HG03558 (cell line): Measurements from ENCODE around the gene DZIP1L.
"Not testable (repeated sequence)": the region's sequence is repeated elsewhere in the genome, so short reads cannot be mapped to it uniquely, and the experiment has no call there.

Experiments used
- ATAC-seq: cut with Tn5 transposase; IDR thresholded peaks from one replicate; pipeline ENCODE4 v1.9.1; 2021; ENCODE audit warnings: moderate number of reproducible peaks; ENCODE audit not compliant: unreplicated experiment; ENCODE audit errors: extremely low read depth

The DZIP1L gene

GRCh38 chr3:138114431-138114918 is 933 bp downstream of the DZIP1L start:
- ATAC-seq = no peak

- ATAC-seq = no peak
These were observed 2.1 kb downstream of the DZIP1L start for GRCh38 chr3:138113326-138113725.

GRCh38 chr3:138112362-138112761 is 3.0 kb downstream of the DZIP1L start:
- ATAC-seq = no peak

- no peak for ATAC-seq
These were observed 9.8 kb downstream of the DZIP1L start for GRCh38 chr3:138105598-138105997.

GRCh38 chr3:138103466-138103865 is 11.9 kb downstream of the DZIP1L start:
- ATAC-seq = no peak

GRCh38 chr3:138101351-138101940 is 14.0 kb downstream of the DZIP1L start:
- not testable (repeated sequence) for ATAC-seq

GRCh38 chr3:138099417-138099816 is 16.0 kb downstream of the DZIP1L start:
- no peak for ATAC-seq

- no peak for ATAC-seq
These were observed 17.9 kb downstream of the DZIP1L start for GRCh38 chr3:138097192-138098172.

GRCh38 chr3:138093721-138094120 is 21.7 kb downstream of the DZIP1L start:
- no peak for ATAC-seq

GRCh38 chr3:138092023-138092422 is 23.4 kb downstream of the DZIP1L start:
- no peak for ATAC-seq

- no peak for ATAC-seq
These were observed 26.3 kb downstream of the DZIP1L start for GRCh38 chr3:138089091-138089490.

GRCh38 chr3:138085745-138086144 is 29.7 kb downstream of the DZIP1L start:
- not testable (repeated sequence) for ATAC-seq

GRCh38 chr3:138084196-138084595 is 31.2 kb downstream of the DZIP1L start:
- ATAC-seq = no peak

GRCh38 chr3:138082992-138083386 is 32.4 kb downstream of the DZIP1L start:
- ATAC-seq = no peak

- peak; percentile 50 for ATAC-seq
These were observed 33.1 kb downstream of the DZIP1L start for GRCh38 chr3:138082085-138082991.

- no peak for ATAC-seq
These were observed 33.9 kb downstream of the DZIP1L start for GRCh38 chr3:138081371-138082084.

GRCh38 chr3:138079901-138080300 is 35.5 kb downstream of the DZIP1L start:
- ATAC-seq = no peak

GRCh38 chr3:138078901-138079344 is 36.5 kb downstream of the DZIP1L start:
- no peak for ATAC-seq

- no peak for ATAC-seq
These were observed 37.3 kb downstream of the DZIP1L start for GRCh38 chr3:138078096-138078495.

GRCh38 chr3:138072796-138073195 is 42.6 kb downstream of the DZIP1L start:
- ATAC-seq = no peak
